IMR-90 (cell line): ENCODE measurements around the gene FNDC3B. TPM values are rescaled to one million over a fixed set of nuclear protein-coding genes. Genes with fewer than 3 reads are reported as not detected.

ENCODE experiments used
- ATAC-seq: fragments of 200-7000 bp; cut with Tn5 transposase; 2 replicates; pipeline ENCODE4 v1.9.1; 2020; ENCODE audit warnings: low read depth, mild to moderate bottlenecking, moderate library complexity
- BruUV-seq: library from RNA; stranded (reverse); fragments of 400-500 nt; replicated peaks from 2 replicates; lab custom pipeline; 2021; lab: Mats Ljungman, UMichigan
- CTCF ChIA-PET: fragments of 300-600 bp; formaldehyde crosslinking; extraction: SDS; loops from one replicate; lab custom pipeline; 2021; ENCODE audit warnings: antibody characterized with exemption; lab: Yijun Ruan, JAX
- POLR2A ChIA-PET: fragments of 300-600 bp; sonication (Branson Sonifier 250); formaldehyde crosslinking; loops from one replicate; lab custom pipeline; 2022; ENCODE audit warnings: antibody characterized with exemption; ENCODE audit not compliant: unreplicated experiment; lab: Charles Lee
- DNase-seq: peaks from one replicate; pipeline ENCODE4 v3.0.0; 2013
- H2AFZ ChIP-seq: replicated peaks from 2 replicates; pipeline ENCODE3; 2013; ENCODE audit warnings: low read length, mild to moderate bottlenecking; ENCODE audit not compliant: poor library complexity
- H2AK5ac ChIP-seq: 2 replicates; pipeline ENCODE4 v1.6.1; 2013; ENCODE audit warnings: low read depth, low read length, inconsistent platforms
- H2AK9ac ChIP-seq: replicated peaks from 2 replicates; pipeline ENCODE3; 2013; ENCODE audit warnings: mild to moderate bottlenecking, low read depth, low read length, moderate library complexity; ENCODE audit not compliant: poor library complexity
- H2BK120ac ChIP-seq: 2 replicates; pipeline ENCODE4 v1.6.1; 2013; ENCODE audit warnings: low read depth, low read length, inconsistent platforms
- H2BK15ac ChIP-seq: 3 replicates; pipeline ENCODE4 v1.6.1; 2013; ENCODE audit warnings: low read depth, low read length, inconsistent platforms
- H2BK20ac ChIP-seq: 2 replicates; pipeline ENCODE4 v1.6.1; 2013; ENCODE audit warnings: low read depth, mild to moderate bottlenecking, inconsistent platforms, low read length, moderate library complexity
- H2BK5ac ChIP-seq: 2 replicates; pipeline ENCODE4 v1.6.1; 2013; ENCODE audit warnings: mild to moderate bottlenecking, low read depth, low read length, inconsistent platforms; ENCODE audit not compliant: poor library complexity, severe bottlenecking
- H3K14ac ChIP-seq: replicated peaks from 2 replicates; pipeline ENCODE4 v1.6.1; 2013; ENCODE audit warnings: low read depth, low read length, inconsistent platforms
- H3K18ac ChIP-seq: 2 replicates; pipeline ENCODE4 v1.6.1; 2013; ENCODE audit warnings: low read depth, low read length, control low read depth
- H3K23ac ChIP-seq: 2 replicates; pipeline ENCODE4 v1.6.1; 2013; ENCODE audit warnings: low read depth, low read length, inconsistent platforms
- H3K27ac ChIP-seq: 2 replicates; pipeline ENCODE4 v1.5.1; 2013; ENCODE audit warnings: mild to moderate bottlenecking, control low read depth, low read length; ENCODE audit not compliant: insufficient read depth
- H3K27me3 ChIP-seq: 2 replicates; pipeline ENCODE4 v1.6.1; 2013; ENCODE audit warnings: low read length; ENCODE audit not compliant: control insufficient read depth, insufficient read depth
- H3K36me3 ChIP-seq: 2 replicates; pipeline ENCODE4 v1.6.1; 2013; ENCODE audit warnings: low read length, mixed read lengths; ENCODE audit not compliant: control insufficient read depth, insufficient read depth
- H3K4ac ChIP-seq: 2 replicates; pipeline ENCODE4 v1.6.1; 2013; ENCODE audit warnings: low read depth, low read length, inconsistent platforms
- H3K4me1 ChIP-seq: 2 replicates; pipeline ENCODE4 v1.6.1; 2013; ENCODE audit warnings: low read length, mixed read lengths; ENCODE audit not compliant: control insufficient read depth, insufficient read depth
- H3K4me2 ChIP-seq: 2 replicates; pipeline ENCODE4 v1.6.1; 2013; ENCODE audit warnings: low read depth, mild to moderate bottlenecking, control low read depth, low read length, moderate library complexity
- H3K4me3 ChIP-seq: 2 replicates; pipeline ENCODE4 v1.5.1; 2013; ENCODE audit warnings: low read depth, mild to moderate bottlenecking, control low read depth, low read length, moderate library complexity; ENCODE audit not compliant: insufficient read depth
- H3K56ac ChIP-seq: 2 replicates; pipeline ENCODE4 v1.6.1; 2013; ENCODE audit warnings: low read length, inconsistent platforms; ENCODE audit not compliant: insufficient read depth; ENCODE audit errors: extremely low read depth
- H3K79me1 ChIP-seq, 2 experiments: 2 replicates each; pipeline ENCODE4 v1.6.1; 2013; ENCODE audit warnings: low read length in 2 of 2, inconsistent platforms in 1 of 2, low read depth in 1 of 2
- H3K9ac ChIP-seq: 2 replicates; pipeline ENCODE4 v1.6.1; 2013; ENCODE audit warnings: low read depth, low read length, control low read depth
- H3K9me1 ChIP-seq: 2 replicates; pipeline ENCODE4 v1.6.1; 2013; ENCODE audit warnings: low read length, inconsistent platforms; ENCODE audit not compliant: insufficient read depth
- H3K9me3 ChIP-seq: 2 replicates; pipeline ENCODE4 v1.6.1; 2013; ENCODE audit warnings: low read length; ENCODE audit not compliant: control insufficient read depth, insufficient read depth
- H4K20me1 ChIP-seq: 2 replicates; pipeline ENCODE4 v1.6.1; 2013; ENCODE audit warnings: low read length, inconsistent platforms; ENCODE audit not compliant: insufficient read depth
- H4K5ac ChIP-seq: 2 replicates; pipeline ENCODE4 v1.6.1; 2013; ENCODE audit warnings: mild to moderate bottlenecking, low read depth, low read length, control low read depth
- H4K8ac ChIP-seq, 2 experiments: 2 replicates each; pipeline ENCODE4 v1.6.1; 2013; ENCODE audit warnings: low read depth in 2 of 2, low read length in 2 of 2, control low read depth in 1 of 2, inconsistent platforms in 1 of 2
- H4K91ac ChIP-seq: 2 replicates; pipeline ENCODE4 v1.6.1; 2013; ENCODE audit warnings: low read depth, low read length, inconsistent platforms; ENCODE audit not compliant: insufficient read depth
- BHLHE40 ChIP-seq: fragments of 150-350 bp; IDR thresholded peaks from 2 replicates; pipeline ENCODE4 v1.6.1; 2016; ENCODE audit warnings: mild to moderate bottlenecking, low read depth, low read length
- CEBPB ChIP-seq: IDR thresholded peaks from 2 replicates; pipeline ENCODE4 v1.6.1; 2012; ENCODE audit warnings: low read depth, low read length, improper control_type of control experiment
- CHD1 ChIP-seq: IDR thresholded peaks from 2 replicates; pipeline ENCODE4 v1.6.1; 2012; ENCODE audit warnings: low read depth, low read length, improper control_type of control experiment
- FOS ChIP-seq: fragments of 150-350 bp; IDR thresholded peaks from 2 replicates; pipeline ENCODE4 v1.6.1; 2016; ENCODE audit warnings: low read depth, low read length
- MAFK ChIP-seq: IDR thresholded peaks from 2 replicates; pipeline ENCODE4 v1.6.1; 2012; ENCODE audit warnings: low read depth, low read length, improper control_type of control experiment
- MAZ ChIP-seq: IDR thresholded peaks from 2 replicates; pipeline ENCODE4 v1.6.1; 2012; ENCODE audit warnings: low read depth, mild to moderate bottlenecking, low read length, improper control_type of control experiment, moderate library complexity, borderline replicate concordance
- MXI1 ChIP-seq: IDR thresholded peaks from 2 replicates; pipeline ENCODE4 v1.6.1; 2012; ENCODE audit warnings: low read depth, mild to moderate bottlenecking, low read length, moderate library complexity, borderline replicate concordance
- NFE2L2 ChIP-seq: fragments of 150-350 bp; IDR thresholded peaks from 2 replicates; pipeline ENCODE4 v1.6.1; 2016; ENCODE audit warnings: low read depth, mild to moderate bottlenecking, low read length
- POLR2A ChIP-seq: IDR thresholded peaks from 2 replicates; pipeline ENCODE4 v1.6.1; 2012; ENCODE audit warnings: mild to moderate bottlenecking, low read depth, low read length
- RAD21 ChIP-seq: IDR thresholded peaks from 2 replicates; pipeline ENCODE4 v1.6.1; 2012; ENCODE audit warnings: low read length, improper control_type of control experiment
- RCOR1 ChIP-seq: IDR thresholded peaks from 2 replicates; pipeline ENCODE4 v1.6.1; 2012; ENCODE audit warnings: mild to moderate bottlenecking, low read length, improper control_type of control experiment; ENCODE audit not compliant: insufficient replicate concordance
- RFX5 ChIP-seq: IDR thresholded peaks from 2 replicates; pipeline ENCODE4 v1.8.0; 2012; ENCODE audit warnings: low read depth, mild to moderate bottlenecking, low read length, moderate library complexity
- SMC3 ChIP-seq: fragments of 150-350 bp; IDR thresholded peaks from 2 replicates; pipeline ENCODE4 v1.6.1; 2016; ENCODE audit warnings: low read depth, mild to moderate bottlenecking, antibody characterized with exemption, low read length, moderate library complexity
- WGBS, 2 experiments: methylation state at CpG; one replicate each; pipeline versions ENCODE4 v1.1.5 to v1.1.7; 2013; ENCODE audit warnings: missing lambda C conversion rate in 2 of 2; ENCODE audit not compliant: insufficient read length in 1 of 2; ENCODE audit errors: extremely low coverage in 2 of 2; 5-methylcytosine and 5-hydroxymethylcytosine counted together
- dilution Hi-C: fragments of 300-500 bp; cut with HindIII; formaldehyde crosslinking; loops from one replicate; pipeline ENCODE4 v1.14.3; 2018; ENCODE audit warnings: low sequenced_read_pairs; ENCODE audit not compliant: unreplicated experiment
- in situ Hi-C: fragments of 300-500 bp; cut with MboI; formaldehyde crosslinking; loops from 3 replicates; pipeline ENCODE4 v1.14.3; 2019; ENCODE audit warnings: low sequenced_read_pairs, inconsistent platforms, mixed read lengths
- intact Hi-C: fragments of 100-400 bp; cut with micrococcal nuclease; formaldehyde crosslinking; loops from 2 replicates; pipeline ENCODE4 v1.10.0; 2022
- polyA plus RNA-seq, 3 experiments: library from polyadenylated mRNA; depleted of rRNA; stranded (reverse); fragments of >200 nt; gene quantifications; 2 replicates each; pipeline ENCODE4 v1.2.3, GENCODE V29; 2012; ENCODE audit warnings: low replicate concordance in 1 of 3
- total RNA-seq: library from RNA; depleted of rRNA; stranded (reverse); fragments of >200 nt; gene quantifications from 2 replicates; pipeline ENCODE4 v1.2.3, GENCODE V29; 2012
- TF ChIP-seq, protein P1 (sequence below): conservative IDR thresholded peaks from 2 replicates; pipeline ENCODE4 v1.5.1; 2012; ENCODE audit warnings: mild to moderate bottlenecking, low read depth, low read length, improper control_type of control experiment
- TF ChIP-seq, protein P2 (sequence below): fragments of 150-350 bp; IDR thresholded peaks from 2 replicates; pipeline ENCODE4 v1.6.1; 2017; ENCODE audit warnings: mild to moderate bottlenecking, antibody characterized with exemption, low read length, low read depth
- TF ChIP-seq, protein P3 (sequence below): fragments of 150-350 bp; IDR thresholded peaks from 2 replicates; pipeline ENCODE4 v1.6.1; 2016; ENCODE audit warnings: low read depth, mild to moderate bottlenecking, low read length, moderate library complexity, borderline replicate concordance

FNDC3B gene
- total and polyA plus RNA-seq, 2 of the 4 experiments (the other 2 are of a cell fraction): 23.9 to 150 TPM

DNA sequence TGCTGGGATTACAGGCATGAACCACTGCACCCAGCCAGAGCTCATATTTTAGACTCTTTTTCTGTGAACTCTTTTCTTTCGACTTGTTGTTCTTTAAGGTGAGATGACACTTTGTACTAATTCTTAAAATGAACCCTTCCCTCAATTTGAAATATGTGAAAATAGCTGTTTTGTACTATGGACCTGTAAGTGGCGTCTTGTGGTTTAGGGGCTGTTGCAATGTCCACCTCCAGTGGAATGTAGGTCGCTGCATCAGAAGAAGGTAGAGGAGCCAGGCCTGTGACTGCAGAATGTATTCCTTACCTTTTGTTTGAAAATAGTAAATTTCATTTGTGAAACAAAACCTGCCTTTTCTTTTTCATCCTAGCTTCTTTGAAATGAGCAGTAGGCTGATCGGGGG, 38.9 kb downstream of the FNDC3B start:
- ChIA-PET POLR2A (no interaction called here), CTCF (no interaction called here)
- no peak overlapping the region for H3K4me3 ChIP-seq
- no peak overlapping the region for H2AK5ac ChIP-seq
- no peak overlapping the region for H2BK20ac ChIP-seq
- no peak overlapping the region for H3K4me2 ChIP-seq
- peaks cover 46 to 84% of the 10 kb centered on the region in 2 experiments for H3K79me1 ChIP-seq
- ATAC-seq (no peak), DNase-seq (no peak)
- no CpG with 5 or more reads among the region's 4 CpGs for WGBS, 2 experiments
- peaks cover 10% of the 10 kb centered on the region for H3K4me1 ChIP-seq
- no peak overlapping the region for H2BK5ac ChIP-seq
- no peak for TF ChIP-seq RFX5
- no peak for TF ChIP-seq NFE2L2
- no peak for TF ChIP-seq POLR2A
- TF ChIP-seq RAD21: no peak
- no peak for TF ChIP-seq MXI1
- no peak for TF ChIP-seq CEBPB
- no peak for TF ChIP-seq BHLHE40
- TF ChIP-seq RCOR1: no peak
- no peak for TF ChIP-seq MAFK
- TF ChIP-seq CHD1: no peak
- TF ChIP-seq, protein P1, sequence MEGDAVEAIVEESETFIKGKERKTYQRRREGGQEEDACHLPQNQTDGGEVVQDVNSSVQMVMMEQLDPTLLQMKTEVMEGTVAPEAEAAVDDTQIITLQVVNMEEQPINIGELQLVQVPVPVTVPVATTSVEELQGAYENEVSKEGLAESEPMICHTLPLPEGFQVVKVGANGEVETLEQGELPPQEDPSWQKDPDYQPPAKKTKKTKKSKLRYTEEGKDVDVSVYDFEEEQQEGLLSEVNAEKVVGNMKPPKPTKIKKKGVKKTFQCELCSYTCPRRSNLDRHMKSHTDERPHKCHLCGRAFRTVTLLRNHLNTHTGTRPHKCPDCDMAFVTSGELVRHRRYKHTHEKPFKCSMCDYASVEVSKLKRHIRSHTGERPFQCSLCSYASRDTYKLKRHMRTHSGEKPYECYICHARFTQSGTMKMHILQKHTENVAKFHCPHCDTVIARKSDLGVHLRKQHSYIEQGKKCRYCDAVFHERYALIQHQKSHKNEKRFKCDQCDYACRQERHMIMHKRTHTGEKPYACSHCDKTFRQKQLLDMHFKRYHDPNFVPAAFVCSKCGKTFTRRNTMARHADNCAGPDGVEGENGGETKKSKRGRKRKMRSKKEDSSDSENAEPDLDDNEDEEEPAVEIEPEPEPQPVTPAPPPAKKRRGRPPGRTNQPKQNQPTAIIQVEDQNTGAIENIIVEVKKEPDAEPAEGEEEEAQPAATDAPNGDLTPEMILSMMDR: no peak
- TF ChIP-seq MAZ: no peak
- TF ChIP-seq, protein P2, sequence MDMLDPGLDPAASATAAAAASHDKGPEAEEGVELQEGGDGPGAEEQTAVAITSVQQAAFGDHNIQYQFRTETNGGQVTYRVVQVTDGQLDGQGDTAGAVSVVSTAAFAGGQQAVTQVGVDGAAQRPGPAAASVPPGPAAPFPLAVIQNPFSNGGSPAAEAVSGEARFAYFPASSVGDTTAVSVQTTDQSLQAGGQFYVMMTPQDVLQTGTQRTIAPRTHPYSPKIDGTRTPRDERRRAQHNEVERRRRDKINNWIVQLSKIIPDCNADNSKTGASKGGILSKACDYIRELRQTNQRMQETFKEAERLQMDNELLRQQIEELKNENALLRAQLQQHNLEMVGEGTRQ: no peak
- TF ChIP-seq FOS: no peak
- no peak for TF ChIP-seq SMC3
- TF ChIP-seq, protein P3, sequence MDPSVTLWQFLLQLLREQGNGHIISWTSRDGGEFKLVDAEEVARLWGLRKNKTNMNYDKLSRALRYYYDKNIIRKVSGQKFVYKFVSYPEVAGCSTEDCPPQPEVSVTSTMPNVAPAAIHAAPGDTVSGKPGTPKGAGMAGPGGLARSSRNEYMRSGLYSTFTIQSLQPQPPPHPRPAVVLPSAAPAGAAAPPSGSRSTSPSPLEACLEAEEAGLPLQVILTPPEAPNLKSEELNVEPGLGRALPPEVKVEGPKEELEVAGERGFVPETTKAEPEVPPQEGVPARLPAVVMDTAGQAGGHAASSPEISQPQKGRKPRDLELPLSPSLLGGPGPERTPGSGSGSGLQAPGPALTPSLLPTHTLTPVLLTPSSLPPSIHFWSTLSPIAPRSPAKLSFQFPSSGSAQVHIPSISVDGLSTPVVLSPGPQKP: no peak
- no peak overlapping the region for H3K4ac ChIP-seq
- H3K27me3 ChIP-seq: no peaks in the 10 kb centered on the region
- no peak overlapping the region for H2BK15ac ChIP-seq
- H3K56ac ChIP-seq: no peak overlapping the region
- no peak overlapping the region for H3K9ac ChIP-seq
- H3K18ac ChIP-seq: no peak overlapping the region
- intact Hi-C loops: no loop called here
- H4K8ac ChIP-seq: no peak overlapping the region
- no peak overlapping the region for H3K27ac ChIP-seq
- peaks cover 26% of the 10 kb centered on the region for H3K9me1 ChIP-seq
- H3K23ac ChIP-seq: no peak overlapping the region
- peaks cover 93% of the 10 kb centered on the region for H4K20me1 ChIP-seq
- no peaks in the 10 kb centered on the region for H3K9me3 ChIP-seq
- BruUV-seq: no TSS peak
- no peak overlapping the region for H2AFZ ChIP-seq
- H4K91ac ChIP-seq: no peak overlapping the region
- dilution Hi-C loops: no loop called here
- in situ Hi-C loops: no loop called here
- no peak overlapping the region for H4K5ac ChIP-seq
- no peak overlapping the region for H2BK120ac ChIP-seq
- no peak overlapping the region for H2AK9ac ChIP-seq
- peaks cover 12% of the 10 kb centered on the region for H3K36me3 ChIP-seq
- H3K14ac ChIP-seq: no peak overlapping the region
